Astrocyte of the cerebellum (primary cell): ENCODE results near the gene PIK3CD.

Experiments
- DNase-seq: peaks from one replicate; pipeline ENCODE4 v3.0.0-alpha.2; 2011; ENCODE audit warnings: low read depth
- H3K4me3 ChIP-seq: 2 replicates; pipeline ENCODE4 v1.5.1; 2011; ENCODE audit warnings: mild to moderate bottlenecking, low read depth, low read length, moderate library complexity
- CTCF ChIP-seq: IDR thresholded peaks from 2 replicates; pipeline ENCODE4 v1.5.1; 2012; ENCODE audit warnings: low read length, low read depth, moderate library complexity, mild to moderate bottlenecking; ENCODE audit errors: missing control alignments
- in situ Hi-C: cut with HindIII; loops from 2 replicates; pipeline ENCODE4 v1.10.0; 2017; ENCODE audit warnings: low sequenced_read_pairs

PIK3CD gene

GRCh38 chr1:9731561-9731960 lies 80.0 kb downstream of the PIK3CD start:
- H3K4me3 ChIP-seq: no peak overlapping the region
- no peak for DNase-seq
- in situ Hi-C loops: no loop called here
- no peak for TF ChIP-seq CTCF

GRCh38 chr1:9732123-9732971 lies 80.8 kb downstream of the PIK3CD start:
- TF ChIP-seq CTCF: no peak
- DNase-seq: no peak
- in situ Hi-C loops: no loop called here
- H3K4me3 ChIP-seq: no peak overlapping the region

- DNase-seq: no peak
- no peak overlapping the region for H3K4me3 ChIP-seq
- TF ChIP-seq CTCF: no peak
- in situ Hi-C loops: no loop called here
Measured at GRCh38 chr1:9733160-9733789, 81.7 kb downstream of the PIK3CD start.

- in situ Hi-C loops: no loop called here
- no peak for DNase-seq
- TF ChIP-seq CTCF: no peak
- no peak overlapping the region for H3K4me3 ChIP-seq
Measured at GRCh38 chr1:9735800-9736199, 84.3 kb downstream of the PIK3CD start.

GRCh38 chr1:9736241-9736640 lies 84.7 kb downstream of the PIK3CD start:
- TF ChIP-seq CTCF: no peak
- no peak overlapping the region for H3K4me3 ChIP-seq
- in situ Hi-C loops: no loop called here
- DNase-seq: no peak

- in situ Hi-C loops: no loop called here
- no peak for DNase-seq
- no peak overlapping the region for H3K4me3 ChIP-seq
- TF ChIP-seq CTCF: no peak
Measured at GRCh38 chr1:9737057-9737456, 85.5 kb downstream of the PIK3CD start.
